ENCODE results near the gene MYO3B. TPM values are rescaled to one million over a fixed set of nuclear protein-coding genes. Genes with fewer than 3 reads are reported as not detected.

The MYO3B gene
- total RNA-seq, 1 donor from 2014 or later: not detected

- no peaks in the 10 kb centered on the region for H3K4me1 Mint-ChIP-seq
- no peak overlapping the region for H3K27ac Mint-ChIP-seq
- POLR2A ChIA-PET: no interaction called here
These were observed 187.1 kb downstream of the MYO3B start for GRCh38 chr2:170365003-170365402.

GRCh38 chr2:170365686-170366085, 187.7 kb downstream of the MYO3B start:
- POLR2A ChIA-PET: no interaction called here
- Mint-ChIP-seq H3K27ac (no peak overlapping the region), H3K36me3 (ENCODE audit: low read depth) (no peaks in the 10 kb centered on the region), H3K4me1 (no peaks in the 10 kb centered on the region), H3K9me3 (no peaks in the 10 kb centered on the region), H3K4me3 (no peak overlapping the region), H3K27me3 (peaks cover 23% of the 10 kb centered on the region)
- CTCF ChIA-PET: no interaction called here
- no peak for ATAC-seq (ENCODE audit: low read depth)
- TF ChIP-seq CTCF (IDR thresholded peaks at IDR 0.05): no peak
- intact Hi-C loops (cut with micrococcal nuclease): no loop called here
- DNase-seq: no peak

More at GRCh38 chr2:170365003-170365402, 187.1 kb downstream of the MYO3B start:
- DNase-seq (no peak), ATAC-seq (ENCODE audit: low read depth) (no peak)
- no peak for TF ChIP-seq CTCF (IDR thresholded peaks at IDR 0.05)
- H3K9me3 Mint-ChIP-seq: no peaks in the 10 kb centered on the region
- intact Hi-C loops (cut with micrococcal nuclease): no loop called here
- CTCF ChIA-PET: no interaction called here
- no peaks in the 10 kb centered on the region for H3K36me3 Mint-ChIP-seq (ENCODE audit: low read depth)
- peaks cover 27% of the 10 kb centered on the region for H3K27me3 Mint-ChIP-seq
- no peak overlapping the region for H3K4me3 Mint-ChIP-seq

GRCh38 chr2:170368370-170368769, 190.4 kb downstream of the MYO3B start:
- no peaks in the 10 kb centered on the region for H3K36me3 Mint-ChIP-seq (ENCODE audit: low read depth)
- no peak for TF ChIP-seq CTCF (IDR thresholded peaks at IDR 0.05)
- ChIA-PET CTCF (interaction anchor here (2.4 kb wide), 1 partner anchor 446 kb away, joined by 8 read pairs; no protein-coding TSS in a partner anchor), POLR2A (no interaction called here)
- H3K9me3 Mint-ChIP-seq: no peaks in the 10 kb centered on the region
- no peak for ATAC-seq (ENCODE audit: low read depth)
- intact Hi-C loops (cut with micrococcal nuclease): no loop called here
- no peak for DNase-seq
- peaks cover 1% of the 10 kb centered on the region for H3K4me1 Mint-ChIP-seq
- no peak overlapping the region for H3K27ac Mint-ChIP-seq
- peaks cover 15% of the 10 kb centered on the region for H3K27me3 Mint-ChIP-seq
- no peak overlapping the region for H3K4me3 Mint-ChIP-seq

GRCh38 chr2:170369228-170369627, 191.3 kb downstream of the MYO3B start:
- intact Hi-C loops (cut with micrococcal nuclease): no loop called here
- ATAC-seq (ENCODE audit: low read depth): no peak

GRCh38 chr2:170369894-170370293, 191.9 kb downstream of the MYO3B start:
- H3K9me3 Mint-ChIP-seq: no peaks in the 10 kb centered on the region

More at GRCh38 chr2:170369228-170369627, 191.3 kb downstream of the MYO3B start:
- H3K9me3 Mint-ChIP-seq: no peaks in the 10 kb centered on the region
- peaks cover 16% of the 10 kb centered on the region for H3K27me3 Mint-ChIP-seq
- no peak for DNase-seq
- TF ChIP-seq CTCF (IDR thresholded peaks at IDR 0.05): no peak
- ChIA-PET POLR2A (no interaction called here), CTCF (interaction anchor here (1.0 to 2.4 kb wide), 4 partner anchors 11 to 504 kb away, joined by 3 to 8 read pairs (median 5); no protein-coding TSS in a partner anchor)
- H3K27ac Mint-ChIP-seq: no peak overlapping the region
- H3K4me1 Mint-ChIP-seq: peaks cover 1% of the 10 kb centered on the region
- no peak overlapping the region for H3K4me3 Mint-ChIP-seq
- H3K36me3 Mint-ChIP-seq (ENCODE audit: low read depth): no peaks in the 10 kb centered on the region

More at GRCh38 chr2:170369894-170370293, 191.9 kb downstream of the MYO3B start:
- no peak for ATAC-seq (ENCODE audit: low read depth)
- Mint-ChIP-seq H3K27ac (no peak overlapping the region), H3K36me3 (ENCODE audit: low read depth) (no peaks in the 10 kb centered on the region), H3K4me1 (peaks cover 1% of the 10 kb centered on the region), H3K27me3 (peaks cover 16% of the 10 kb centered on the region), H3K4me3 (no peak overlapping the region)
- ChIA-PET CTCF (interaction anchor here (0.7 to 2.4 kb wide), 6 partner anchors 10 to 1718 kb away, joined by 3 to 8 read pairs (median 4); no protein-coding TSS in a partner anchor), POLR2A (no interaction called here)
- TF ChIP-seq CTCF (IDR thresholded peaks at IDR 0.05): no peak
- no peak for DNase-seq
- intact Hi-C loops (cut with micrococcal nuclease): no loop called here

All from activated B cell treated with CpG ODN at 0.5 μM for 24 hours (primary cell).